ENCODE data around the gene GARIN5A.

GRCh38 chr19:50476907-50477238 lies 225 bp upstream of the GARIN5A start:
- TF ChIP-seq CTCF (IDR thresholded peaks at IDR 0.05) (no peak), ZFX (IDR thresholded peaks at IDR 0.05; ENCODE audit: borderline replicate concordance) (no peak)
